Testis (tissue), 3 donors: Measurements from ENCODE around the gene MYO1F. TPM values are rescaled to one million over a fixed set of nuclear protein-coding genes. Genes with fewer than 3 reads are reported as not detected.

Experiments
- DNase-seq: peaks from one replicate; pipeline ENCODE4 v3.0.0-alpha.2; 2019
- H3K27ac ChIP-seq, 2 donors: fragments of 200-600 bp; sonication (generic); one replicate each; pipeline ENCODE4 v1.5.1; 2019
- H3K27me3 ChIP-seq: fragments of 200-600 bp; sonication (generic); one replicate; pipeline ENCODE4 v1.5.1; 2019
- H3K36me3 ChIP-seq: fragments of 200-600 bp; sonication (generic); one replicate; pipeline ENCODE4 v1.5.1; 2017; ENCODE audit warnings: low read depth; ENCODE audit errors: missing control alignments
- H3K4me1 ChIP-seq: fragments of 200-600 bp; sonication (generic); one replicate; pipeline ENCODE4 v1.5.1; 2019
- H3K4me3 ChIP-seq, 2 donors: fragments of 200-600 bp; sonication (generic); one replicate each; pipeline ENCODE4 v1.5.1; 2017 to 2019
- H3K9me3 ChIP-seq: fragments of 200-600 bp; sonication (generic); one replicate; pipeline ENCODE4 v1.5.1; 2017
- POLR2A ChIP-seq: fragments of 450-650 bp; IDR thresholded peaks from one replicate; pipeline ENCODE4 v1.6.1; 2017; ENCODE audit warnings: antibody characterized with exemption, mild to moderate bottlenecking, moderate library complexity
- WGBS, 2 donors: methylation state at CpG; one replicate each; pipeline ENCODE4 v1.1.5; 2018; 5-methylcytosine and 5-hydroxymethylcytosine counted together
- intact Hi-C: fragments of 100-400 bp; cut with DNase I; formaldehyde crosslinking; loops from one replicate; pipeline ENCODE4 v1.15.1; 2023; ENCODE audit warnings: low total_unique reads
- polyA plus RNA-seq: library from polyadenylated mRNA; stranded (reverse); fragments of 350-450 nt; fragmentation: Illumina TruSeq; extraction: RNeasy Lipid Tissue Mini Kit (QIAGEN cat#74804); gene quantifications from one replicate; pipeline ENCODE4 v1.2.3, GENCODE V29; 2014; ENCODE audit warnings: low read depth, low replicate concordance; ENCODE audit not compliant: insufficient read depth
- total RNA-seq, 2 donors: library from RNA; depleted of rRNA; stranded (reverse); fragments of >200 nt; gene quantifications; one replicate each; pipeline ENCODE4 v1.2.3, GENCODE V29; 2016
- TF ChIP-seq, protein P1 (sequence below), 3 experiments: fragments of 450-650 bp in 2 of 3; fragments of 200-600 bp in 1 of 3; sonication (generic) in 1 of 3; IDR thresholded peaks; one replicate each; pipeline ENCODE4 v1.5.1; 2016 to 2019; ENCODE audit warnings: antibody characterized with exemption in 3 of 3, mild to moderate bottlenecking in 2 of 3, moderate library complexity in 1 of 3

The MYO1F gene
- total and polyA plus RNA-seq, 3 donors from 2014 or later = 4.7 to 6.7 (median 5.9) TPM

DNA sequence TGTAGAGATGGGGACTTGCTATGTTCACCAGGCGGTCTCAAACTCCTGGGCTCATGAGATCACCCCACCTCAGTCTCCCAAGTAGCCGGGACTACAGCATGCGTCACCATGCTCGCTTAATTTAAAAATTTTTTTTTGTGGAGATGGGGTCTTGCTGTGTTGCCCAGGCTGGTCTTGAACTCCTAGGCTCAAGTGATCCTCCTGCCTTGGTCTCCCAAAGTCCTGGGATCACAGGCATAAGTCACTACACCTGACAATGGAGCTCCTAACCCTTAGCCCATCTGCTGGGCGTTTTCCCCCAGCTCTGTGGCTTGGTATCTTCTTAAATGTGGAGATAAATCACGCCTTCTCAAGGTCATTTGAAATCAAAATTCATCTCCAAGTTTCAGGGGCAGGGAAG lies 39.6 kb upstream of the MYO1F start:
- Histone ChIP-seq H3K4me1 (no peaks in the 10 kb centered on the region), H3K9me3 (no peaks in the 10 kb centered on the region), H3K27ac (no peak overlapping the region), H3K27me3 (no peaks in the 10 kb centered on the region), H3K4me3 (no peak overlapping the region), H3K36me3 (no peaks in the 10 kb centered on the region)
- 71 to 72% methylated on average over 6 of the region's 6 CpGs for WGBS, 2 donors
- DNase-seq = no peak
- TF ChIP-seq POLR2A = no peak
- TF ChIP-seq, protein P1, sequence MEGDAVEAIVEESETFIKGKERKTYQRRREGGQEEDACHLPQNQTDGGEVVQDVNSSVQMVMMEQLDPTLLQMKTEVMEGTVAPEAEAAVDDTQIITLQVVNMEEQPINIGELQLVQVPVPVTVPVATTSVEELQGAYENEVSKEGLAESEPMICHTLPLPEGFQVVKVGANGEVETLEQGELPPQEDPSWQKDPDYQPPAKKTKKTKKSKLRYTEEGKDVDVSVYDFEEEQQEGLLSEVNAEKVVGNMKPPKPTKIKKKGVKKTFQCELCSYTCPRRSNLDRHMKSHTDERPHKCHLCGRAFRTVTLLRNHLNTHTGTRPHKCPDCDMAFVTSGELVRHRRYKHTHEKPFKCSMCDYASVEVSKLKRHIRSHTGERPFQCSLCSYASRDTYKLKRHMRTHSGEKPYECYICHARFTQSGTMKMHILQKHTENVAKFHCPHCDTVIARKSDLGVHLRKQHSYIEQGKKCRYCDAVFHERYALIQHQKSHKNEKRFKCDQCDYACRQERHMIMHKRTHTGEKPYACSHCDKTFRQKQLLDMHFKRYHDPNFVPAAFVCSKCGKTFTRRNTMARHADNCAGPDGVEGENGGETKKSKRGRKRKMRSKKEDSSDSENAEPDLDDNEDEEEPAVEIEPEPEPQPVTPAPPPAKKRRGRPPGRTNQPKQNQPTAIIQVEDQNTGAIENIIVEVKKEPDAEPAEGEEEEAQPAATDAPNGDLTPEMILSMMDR (IDR thresholded peaks at IDR 0.05) = no peak
- intact Hi-C loops = no loop called here

DNA sequence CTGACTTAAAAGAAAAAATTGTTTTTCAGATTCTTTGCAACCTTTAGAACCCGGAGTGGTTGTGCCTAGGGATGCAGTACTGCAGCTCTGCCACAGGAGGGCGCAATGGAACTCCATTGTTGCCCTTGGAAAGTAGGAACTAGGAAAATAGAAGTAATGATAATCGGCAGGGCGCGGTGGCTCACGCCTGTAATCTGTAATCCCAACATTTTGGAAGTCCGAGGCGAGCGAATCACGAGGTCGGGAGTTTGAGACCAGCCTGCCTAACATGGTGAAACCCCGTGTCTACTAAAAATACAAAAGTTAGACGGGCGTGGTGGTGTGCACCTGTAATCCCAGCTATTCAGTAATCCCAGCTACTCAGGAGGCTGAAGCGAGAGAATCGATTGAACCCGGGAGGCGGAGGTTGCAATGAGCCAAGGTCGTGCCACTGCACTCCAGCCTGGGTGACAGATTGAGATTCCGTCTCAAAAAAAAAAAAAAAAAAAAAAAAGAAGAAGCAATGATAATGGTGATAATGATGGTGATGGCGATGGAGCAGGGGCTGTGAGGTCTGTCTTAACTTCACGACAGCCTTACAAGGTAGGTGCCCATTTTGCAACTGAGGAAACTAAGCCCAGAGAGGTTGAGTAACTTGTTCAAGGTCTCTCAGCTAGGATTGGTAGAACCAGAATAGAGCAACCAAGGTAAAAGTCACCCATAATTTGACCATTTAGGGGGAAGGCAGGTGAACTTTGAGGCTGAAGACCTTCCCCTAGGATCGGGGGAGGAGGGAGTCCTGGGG lies 38.8 kb upstream of the MYO1F start:
- 20 to 24% methylated on average over 16 to 23 of the region's 23 CpGs for WGBS, 2 donors
- Histone ChIP-seq H3K27me3 (no peaks in the 10 kb centered on the region), H3K4me1 (no peaks in the 10 kb centered on the region), H3K9me3 (no peaks in the 10 kb centered on the region), H3K27ac (no peak overlapping the region), H3K36me3 (no peaks in the 10 kb centered on the region), H3K4me3 (no peak overlapping the region)
- TF ChIP-seq, protein P1 (IDR thresholded peaks at IDR 0.05) = peak; percentile 63 to 94 (median 92)
- TF ChIP-seq POLR2A = no peak
- peak; percentile 79 for DNase-seq
- intact Hi-C loops = no loop called here

DNA sequence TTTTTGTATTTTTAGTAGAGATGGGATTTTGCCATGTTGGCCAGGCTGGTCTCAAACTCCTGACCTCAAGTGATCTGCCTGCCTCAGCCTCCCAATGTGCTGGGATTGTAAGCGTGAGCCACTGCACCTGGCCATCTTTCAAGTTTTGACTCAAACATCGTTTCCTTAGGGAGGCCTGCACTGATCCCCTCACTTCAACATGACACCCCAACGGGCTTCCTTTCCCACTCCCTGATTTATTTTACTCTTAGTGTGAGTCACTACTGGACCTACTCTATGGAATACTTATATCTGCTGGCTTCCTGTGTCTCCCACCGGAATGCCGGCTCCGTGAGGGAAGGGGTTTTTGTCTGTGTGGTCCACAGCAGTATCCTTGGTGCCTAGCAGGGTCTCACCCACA lies 37.8 kb upstream of the MYO1F start:
- intact Hi-C loops = no loop called here
- Histone ChIP-seq H3K4me1 (no peaks in the 10 kb centered on the region), H3K9me3 (no peaks in the 10 kb centered on the region), H3K36me3 (no peaks in the 10 kb centered on the region), H3K27me3 (no peaks in the 10 kb centered on the region), H3K27ac (no peak overlapping the region), H3K4me3 (no peak overlapping the region)
- 42 to 47% methylated on average over 6 of the region's 6 CpGs for WGBS, 2 donors
- TF ChIP-seq, protein P1 (IDR thresholded peaks at IDR 0.05) = no peak
- no peak for TF ChIP-seq POLR2A
- DNase-seq = no peak

DNA sequence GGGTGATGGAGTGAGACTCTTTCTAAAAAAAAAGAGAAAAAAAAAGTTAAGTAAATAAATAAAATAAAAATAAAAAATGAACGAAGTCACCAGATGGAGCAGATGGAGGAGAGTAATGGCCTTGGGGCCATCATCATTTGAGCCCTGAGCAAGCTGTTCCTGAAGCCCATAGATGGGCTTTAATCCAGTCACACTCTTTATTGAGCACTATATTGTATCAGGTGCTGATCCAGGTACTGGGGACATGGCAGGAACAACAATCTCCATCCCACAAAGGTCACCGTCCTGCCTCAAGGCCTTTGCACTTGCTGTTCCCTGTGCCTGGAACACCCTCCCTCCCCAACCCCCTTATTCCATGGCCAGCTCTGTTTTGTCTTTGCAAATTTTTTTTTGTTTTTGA lies 37.2 kb upstream of the MYO1F start:
- intact Hi-C loops = no loop called here
- Histone ChIP-seq H3K27me3 (no peaks in the 10 kb centered on the region), H3K4me1 (no peaks in the 10 kb centered on the region), H3K9me3 (no peaks in the 10 kb centered on the region), H3K27ac (no peak overlapping the region), H3K36me3 (no peaks in the 10 kb centered on the region), H3K4me3 (no peak overlapping the region)
- TF ChIP-seq, protein P1 (IDR thresholded peaks at IDR 0.05) = no peak
- TF ChIP-seq POLR2A = no peak
- WGBS, 2 donors = 66 to 69% methylated on average over 2 of the region's 2 CpGs
- no peak for DNase-seq

DNA sequence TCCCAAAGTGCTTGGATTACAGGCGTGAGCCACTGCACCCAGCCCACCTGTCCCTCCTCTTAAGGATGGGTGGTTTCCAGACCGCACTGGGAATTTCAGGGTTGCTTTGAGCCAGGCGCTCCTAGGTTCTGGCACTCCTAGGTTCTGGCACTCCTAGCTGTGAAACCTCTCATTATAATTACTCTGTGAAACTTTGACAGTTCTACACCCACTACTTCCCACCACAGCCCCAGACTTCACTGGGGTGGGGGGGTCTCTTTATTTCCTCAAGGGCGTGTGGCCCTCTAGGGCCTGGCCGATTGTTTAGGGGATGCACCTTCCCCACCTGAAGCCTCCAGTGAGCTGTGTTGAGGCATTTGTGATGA lies 35.5 kb upstream of the MYO1F start:
- TF ChIP-seq, protein P1 (IDR thresholded peaks at IDR 0.05) = no peak
- TF ChIP-seq POLR2A = no peak
- Histone ChIP-seq H3K4me3 (no peak overlapping the region), H3K27me3 (no peaks in the 10 kb centered on the region), H3K4me1 (peaks cover 4% of the 10 kb centered on the region), H3K9me3 (no peaks in the 10 kb centered on the region), H3K36me3 (no peaks in the 10 kb centered on the region), H3K27ac (no peak overlapping the region)
- intact Hi-C loops = no loop called here
- no peak for DNase-seq
- WGBS, 2 donors = 41 to 73% methylated on average over 5 of the region's 5 CpGs
